HG03460 (cell line): Measurements from ENCODE around the gene CDC20B.

ENCODE experiments used
- ATAC-seq: cut with Tn5 transposase; IDR thresholded peaks from one replicate; pipeline ENCODE4 v1.9.1; 2021; ENCODE audit not compliant: unreplicated experiment

The CDC20B gene

GRCh38 chr5:55172937-55173686, at the start of gene CDC20B:
CDC20B (minus strand) TSS chr5:55173177; CDS start chr5:55173000, 177 bp downstream.
- ATAC-seq, result peak; percentile 78

- no peak for ATAC-seq
Observed at GRCh38 chr5:55222092-55222984, 49.4 kb upstream of the CDC20B start.

GRCh38 chr5:55220433-55221185, 47.6 kb upstream of the CDC20B start:
- ATAC-seq, result no peak

DNA sequence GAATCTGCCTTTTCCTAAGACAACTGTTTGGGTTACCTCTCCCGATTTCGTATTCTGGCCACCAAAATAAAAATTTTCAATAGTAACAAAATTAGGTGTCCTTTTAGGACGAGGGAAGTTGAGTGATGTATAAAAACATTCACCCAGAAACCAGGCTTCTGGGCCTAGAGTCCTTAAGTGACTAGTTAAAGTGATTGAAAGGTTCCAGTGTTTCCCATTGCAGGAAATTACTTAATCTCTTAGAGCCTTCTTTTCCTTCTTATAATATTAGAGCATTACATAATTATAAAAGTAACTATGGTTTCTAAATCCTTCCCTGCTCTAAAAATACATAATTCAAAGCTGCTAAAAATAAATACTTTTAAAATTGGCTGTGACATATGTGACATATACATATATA, 46.8 kb upstream of the CDC20B start:
- ATAC-seq, result no peak

- no peak for ATAC-seq
Observed at GRCh38 chr5:55218967-55219366, 46.0 kb upstream of the CDC20B start.

- no peak for ATAC-seq
Observed at GRCh38 chr5:55211184-55211874, 38.4 kb upstream of the CDC20B start.

DNA sequence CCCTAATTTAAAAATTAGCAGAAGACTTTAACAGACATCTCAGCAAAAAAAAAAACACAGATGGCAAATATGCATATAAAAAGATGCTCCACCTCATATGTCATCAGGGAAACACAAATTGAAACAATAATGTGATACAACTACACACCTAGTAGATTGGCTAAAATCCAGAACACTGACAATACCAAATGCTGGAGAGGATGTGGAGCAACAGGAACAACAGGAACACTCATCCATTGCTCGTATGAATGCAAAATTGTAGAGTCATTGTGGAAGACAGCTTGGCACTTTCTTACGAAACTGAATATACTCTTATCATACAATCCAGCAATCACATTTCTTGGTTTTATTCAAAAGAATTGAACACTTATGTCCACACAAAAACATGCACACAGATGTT, 32.0 kb upstream of the CDC20B start:
- no peak for ATAC-seq

DNA sequence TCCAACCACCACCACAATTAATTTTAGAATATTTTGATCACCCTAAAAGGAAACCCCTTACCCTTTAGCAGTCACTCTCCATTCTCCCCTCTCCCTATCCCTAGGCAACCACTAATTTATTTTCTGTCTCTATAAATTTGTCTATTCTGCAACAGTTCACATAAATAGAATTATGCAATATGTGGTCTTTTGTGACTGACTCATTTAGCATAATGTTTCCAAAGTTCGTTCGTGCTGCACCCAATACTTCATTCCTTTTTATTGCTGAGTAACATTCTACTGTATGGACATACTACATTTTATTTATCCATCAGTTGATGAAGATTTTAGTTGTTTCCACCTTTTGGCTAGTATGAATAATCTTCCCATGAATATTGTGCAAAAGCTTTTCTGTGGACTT, 18.2 kb upstream of the CDC20B start:
- no peak for ATAC-seq

- ATAC-seq, result no peak
Observed at GRCh38 chr5:55188656-55189540, 15.9 kb upstream of the CDC20B start.

DNA sequence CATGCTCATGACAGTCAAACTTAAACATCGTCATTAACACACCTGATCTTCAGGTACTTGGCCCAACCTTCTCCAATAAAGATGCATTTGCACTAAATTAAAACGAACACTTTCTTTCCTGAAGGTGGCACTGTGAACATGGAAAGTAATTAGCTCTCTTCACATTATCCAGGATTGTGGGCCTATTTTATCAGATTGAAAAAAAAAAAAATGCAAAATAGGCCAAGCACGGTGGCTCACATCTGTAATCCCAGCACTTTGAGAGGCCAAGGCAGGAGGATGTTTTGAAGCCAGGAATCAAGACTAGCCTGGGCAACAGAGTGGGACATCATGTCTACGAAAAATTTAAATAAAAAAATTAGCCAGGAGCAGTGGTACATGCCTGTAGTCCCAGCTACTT, 14.4 kb upstream of the CDC20B start:
- no peak for ATAC-seq

- no peak for ATAC-seq
Observed at GRCh38 chr5:55180016-55180415, 7.0 kb upstream of the CDC20B start.

GRCh38 chr5:55177078-55177477, 4.1 kb upstream of the CDC20B start:
- no peak for ATAC-seq

- no peak for ATAC-seq
Observed at GRCh38 chr5:55176176-55176818, 3.3 kb upstream of the CDC20B start.

DNA sequence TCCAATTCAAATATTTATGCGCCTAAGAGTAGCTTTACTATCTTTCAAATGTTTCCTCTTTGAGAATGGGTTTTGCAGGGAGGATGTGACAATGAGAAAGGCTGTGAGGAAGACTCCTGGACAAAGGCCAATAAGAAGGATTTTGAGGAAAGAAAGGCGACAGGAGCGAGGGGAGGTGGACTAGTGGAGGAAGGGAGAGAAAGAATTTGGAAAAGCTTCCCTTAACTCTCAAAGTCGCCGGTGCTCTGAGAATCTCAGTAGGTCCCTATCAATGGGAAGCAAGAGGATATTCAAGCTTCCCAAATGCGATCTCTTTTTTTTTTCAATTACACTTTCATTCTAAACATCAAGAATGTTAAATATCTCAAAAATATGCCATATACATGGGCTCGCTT, 2.8 kb upstream of the CDC20B start:
- no peak for ATAC-seq

DNA sequence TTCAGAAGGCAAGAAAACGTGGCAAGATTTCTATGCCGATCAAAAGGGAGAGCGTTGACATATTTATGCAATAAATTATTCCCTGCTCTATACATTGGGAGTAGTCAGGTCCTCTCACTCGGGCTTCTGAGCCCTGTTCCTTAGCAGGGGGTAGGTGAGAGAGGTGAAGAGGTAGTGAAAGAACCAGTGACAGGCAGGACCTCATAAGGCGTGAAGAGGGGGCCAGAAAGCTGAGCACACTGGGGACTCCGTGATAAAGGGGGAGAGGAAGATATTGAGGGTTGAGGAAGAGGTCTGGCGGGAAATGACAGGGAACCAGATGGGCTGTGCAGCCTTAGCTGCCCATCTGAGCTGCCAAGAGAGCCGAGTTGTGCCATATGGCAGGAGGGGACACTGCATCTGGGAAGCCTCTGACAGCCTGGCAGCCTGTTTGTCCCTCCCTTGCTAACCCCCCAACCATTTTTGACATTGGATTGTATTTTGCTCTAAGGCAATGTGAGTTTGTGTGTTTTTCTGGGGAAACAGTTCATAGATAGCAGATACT, 782 bp upstream of the CDC20B start:
- peak; percentile 22 for ATAC-seq

GRCh38 chr5:55172051-55172899, 702 bp downstream of the CDC20B start:
- ATAC-seq, result peak; percentile 57

DNA sequence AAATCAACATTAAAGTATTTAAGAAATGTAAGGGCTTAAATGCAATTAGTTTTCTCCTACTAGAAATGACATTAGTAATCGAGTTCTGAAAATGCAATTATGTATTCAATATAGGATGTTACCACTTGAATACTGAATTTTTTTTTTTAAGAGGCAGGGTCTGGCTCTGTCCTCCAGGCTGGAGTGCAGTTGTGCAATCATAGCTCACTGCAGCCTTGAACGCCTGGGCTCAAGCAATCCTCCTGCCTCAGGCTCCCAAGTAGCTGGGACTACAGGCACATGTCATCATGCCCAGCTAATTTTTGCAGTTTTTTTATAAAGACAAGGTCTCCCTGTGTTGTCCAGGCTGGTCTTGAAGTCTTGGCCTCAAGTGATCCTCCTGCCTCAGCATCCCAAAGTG, 1.5 kb downstream of the CDC20B start:
- no peak for ATAC-seq

DNA sequence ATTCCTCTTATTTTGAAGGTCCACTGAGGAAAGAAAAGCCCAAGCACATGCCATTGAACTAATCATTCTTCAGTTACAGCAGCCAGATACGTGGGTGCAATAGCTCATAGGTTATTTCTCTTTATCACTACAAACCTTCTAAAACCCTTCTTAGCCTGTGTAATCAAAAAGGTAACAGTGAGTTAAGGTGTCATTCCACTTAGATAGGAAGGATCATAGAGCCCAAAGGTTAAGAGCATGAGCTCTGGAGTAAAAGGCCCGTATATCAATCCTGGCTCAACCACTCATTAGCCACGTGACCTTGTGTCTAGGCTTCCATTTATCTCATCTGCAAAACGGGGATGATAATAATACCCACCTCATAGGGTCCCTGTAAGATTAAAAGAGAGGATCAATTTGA, 10.3 kb downstream of the CDC20B start:
- no peak for ATAC-seq
